ENCODE results near the gene ELK3.

ELK3 gene

GRCh38 chr12:96171905-96172304 is 22.3 kb upstream of the ELK3 start:
- no peak for DNase-seq (ENCODE audit: low spot score)
- peaks cover 13% of the 10 kb centered on the region for H3K36me3 Mint-ChIP-seq (ENCODE audit: low read depth)
- H3K4me1 Mint-ChIP-seq (ENCODE audit: low read depth): peaks cover 6% of the 10 kb centered on the region
- no peak overlapping the region for H3K4me3 Mint-ChIP-seq
- peaks cover 29% of the 10 kb centered on the region for H3K9me3 Mint-ChIP-seq
- H3K27me3 Mint-ChIP-seq (ENCODE audit: low read depth): peaks cover 5% of the 10 kb centered on the region
- H3K27ac Mint-ChIP-seq: no peak overlapping the region

- Mint-ChIP-seq H3K27ac (no peak overlapping the region), H3K9me3 (peaks cover 33% of the 10 kb centered on the region), H3K4me3 (no peak overlapping the region), H3K4me1 (ENCODE audit: low read depth) (peaks cover 13% of the 10 kb centered on the region), H3K27me3 (ENCODE audit: low read depth) (peaks cover 5% of the 10 kb centered on the region), H3K36me3 (ENCODE audit: low read depth) (peaks cover 14% of the 10 kb centered on the region)
- DNase-seq (ENCODE audit: low spot score): no peak
Measured at GRCh38 chr12:96172981-96173380, 21.2 kb upstream of the ELK3 start.

- Mint-ChIP-seq H3K27ac (peak overlapping the region; percentile 94), H3K27me3 (ENCODE audit: low read depth) (peaks cover 5% of the 10 kb centered on the region), H3K4me3 (peak overlapping the region; percentile 48), H3K36me3 (ENCODE audit: low read depth) (peaks cover 20% of the 10 kb centered on the region), H3K9me3 (peaks cover 42% of the 10 kb centered on the region), H3K4me1 (ENCODE audit: low read depth) (peaks cover 15% of the 10 kb centered on the region)
- DNase-seq (ENCODE audit: low spot score): no peak
Measured at GRCh38 chr12:96176575-96176974, 17.6 kb upstream of the ELK3 start.

GRCh38 chr12:96177013-96177412 is 17.2 kb upstream of the ELK3 start:
- Mint-ChIP-seq H3K36me3 (ENCODE audit: low read depth) (peaks cover 23% of the 10 kb centered on the region), H3K27ac (peak overlapping the region; percentile 94), H3K9me3 (peaks cover 42% of the 10 kb centered on the region), H3K4me1 (ENCODE audit: low read depth) (peaks cover 15% of the 10 kb centered on the region), H3K4me3 (peak overlapping the region; percentile 48), H3K27me3 (ENCODE audit: low read depth) (peaks cover 5% of the 10 kb centered on the region)
- peak; percentile 88 for DNase-seq (ENCODE audit: low spot score)

- Mint-ChIP-seq H3K27ac (no peak overlapping the region), H3K4me1 (ENCODE audit: low read depth) (peaks cover 15% of the 10 kb centered on the region)
- DNase-seq (ENCODE audit: low spot score): no peak
Measured at GRCh38 chr12:96183734-96184370, 10.3 kb upstream of the ELK3 start.

GRCh38 chr12:96185914-96186313 is 8.3 kb upstream of the ELK3 start:
- no peak overlapping the region for H3K4me3 Mint-ChIP-seq
- peaks cover 2% of the 10 kb centered on the region for H3K27me3 Mint-ChIP-seq (ENCODE audit: low read depth)
- no peak overlapping the region for H3K27ac Mint-ChIP-seq
- peaks cover 4% of the 10 kb centered on the region for H3K36me3 Mint-ChIP-seq (ENCODE audit: low read depth)
- no peak for DNase-seq (ENCODE audit: low spot score)
- peaks cover 15% of the 10 kb centered on the region for H3K4me1 Mint-ChIP-seq (ENCODE audit: low read depth)
- peaks cover 2% of the 10 kb centered on the region for H3K9me3 Mint-ChIP-seq

More at GRCh38 chr12:96183734-96184370, 10.3 kb upstream of the ELK3 start:
- H3K4me3 Mint-ChIP-seq: no peak overlapping the region
- H3K36me3 Mint-ChIP-seq (ENCODE audit: low read depth): peaks cover 7% of the 10 kb centered on the region
- no peaks in the 10 kb centered on the region for H3K27me3 Mint-ChIP-seq (ENCODE audit: low read depth)
- H3K9me3 Mint-ChIP-seq: peaks cover 8% of the 10 kb centered on the region

GRCh38 chr12:96186607-96187301 is 7.4 kb upstream of the ELK3 start:
- H3K36me3 Mint-ChIP-seq (ENCODE audit: low read depth): peaks cover under 1% of the 10 kb centered on the region
- H3K9me3 Mint-ChIP-seq: no peaks in the 10 kb centered on the region
- H3K4me3 Mint-ChIP-seq: peak overlapping the region; percentile 8
- peaks cover 2% of the 10 kb centered on the region for H3K27me3 Mint-ChIP-seq (ENCODE audit: low read depth)
- H3K4me1 Mint-ChIP-seq (ENCODE audit: low read depth): peaks cover 15% of the 10 kb centered on the region
- no peak for DNase-seq (ENCODE audit: low spot score)
- no peak overlapping the region for H3K27ac Mint-ChIP-seq

- no peak overlapping the region for H3K27ac Mint-ChIP-seq
- peaks cover 21% of the 10 kb centered on the region for H3K4me1 Mint-ChIP-seq (ENCODE audit: low read depth)
- no peak overlapping the region for H3K4me3 Mint-ChIP-seq
- no peak for DNase-seq (ENCODE audit: low spot score)
- H3K36me3 Mint-ChIP-seq (ENCODE audit: low read depth): no peaks in the 10 kb centered on the region
- no peaks in the 10 kb centered on the region for H3K9me3 Mint-ChIP-seq
- H3K27me3 Mint-ChIP-seq (ENCODE audit: low read depth): peaks cover 2% of the 10 kb centered on the region
Measured at GRCh38 chr12:96187956-96188355, 6.2 kb upstream of the ELK3 start.

GRCh38 chr12:96189781-96190180 is 4.4 kb upstream of the ELK3 start:
- Mint-ChIP-seq H3K27ac (no peak overlapping the region), H3K4me3 (no peak overlapping the region), H3K9me3 (no peaks in the 10 kb centered on the region), H3K27me3 (ENCODE audit: low read depth) (peaks cover 2% of the 10 kb centered on the region), H3K36me3 (ENCODE audit: low read depth) (no peaks in the 10 kb centered on the region), H3K4me1 (ENCODE audit: low read depth) (peaks cover 27% of the 10 kb centered on the region)
- no peak for DNase-seq (ENCODE audit: low spot score)

GRCh38 chr12:96190413-96191108 is 3.6 kb upstream of the ELK3 start:
- peaks cover 30% of the 10 kb centered on the region for H3K4me1 Mint-ChIP-seq (ENCODE audit: low read depth)
- H3K9me3 Mint-ChIP-seq: no peaks in the 10 kb centered on the region
- H3K36me3 Mint-ChIP-seq (ENCODE audit: low read depth): peaks cover 4% of the 10 kb centered on the region
- peaks cover 2% of the 10 kb centered on the region for H3K27me3 Mint-ChIP-seq (ENCODE audit: low read depth)
- no peak overlapping the region for H3K27ac Mint-ChIP-seq
- no peak overlapping the region for H3K4me3 Mint-ChIP-seq
- DNase-seq (ENCODE audit: low spot score): no peak

- H3K4me1 Mint-ChIP-seq (ENCODE audit: low read depth): peaks cover 37% of the 10 kb centered on the region
- H3K27me3 Mint-ChIP-seq (ENCODE audit: low read depth): peaks cover 2% of the 10 kb centered on the region
- H3K36me3 Mint-ChIP-seq (ENCODE audit: low read depth): peaks cover 5% of the 10 kb centered on the region
- H3K9me3 Mint-ChIP-seq: no peaks in the 10 kb centered on the region
- H3K27ac Mint-ChIP-seq: peak overlapping the region; percentile 62
- no peak for DNase-seq (ENCODE audit: low spot score)
- peak overlapping the region; percentile 78 for H3K4me3 Mint-ChIP-seq
Measured at GRCh38 chr12:96192926-96193573, 1.1 kb upstream of the ELK3 start.

GRCh38 chr12:96194576-96194889 is 358 bp downstream of the ELK3 start:
- Mint-ChIP-seq H3K4me1 (ENCODE audit: low read depth) (peaks cover 48% of the 10 kb centered on the region), H3K9me3 (no peaks in the 10 kb centered on the region), H3K36me3 (ENCODE audit: low read depth) (peaks cover 10% of the 10 kb centered on the region), H3K27ac (peak overlapping the region; percentile 94), H3K4me3 (peak overlapping the region; percentile 88), H3K27me3 (ENCODE audit: low read depth) (peaks cover 2% of the 10 kb centered on the region)
- DNase-seq (ENCODE audit: low spot score): no peak

- H3K4me3 Mint-ChIP-seq: peak overlapping the region; percentile 94
- peak; percentile 82 for DNase-seq (ENCODE audit: low spot score)
- no peaks in the 10 kb centered on the region for H3K9me3 Mint-ChIP-seq
- peaks cover 11% of the 10 kb centered on the region for H3K36me3 Mint-ChIP-seq (ENCODE audit: low read depth)
- H3K4me1 Mint-ChIP-seq (ENCODE audit: low read depth): peaks cover 50% of the 10 kb centered on the region
- H3K27me3 Mint-ChIP-seq (ENCODE audit: low read depth): no peaks in the 10 kb centered on the region
- H3K27ac Mint-ChIP-seq: peak overlapping the region; percentile 93
Measured at GRCh38 chr12:96194971-96195844, 1.0 kb downstream of the ELK3 start.
